Medulla oblongata (tissue), 1 donor: ENCODE data around the gene CBR1.
A peak's percentile ranks its signal among the peaks of the same experiment; 100 is the strongest.
"Not testable (repeated sequence)": the region's sequence is repeated elsewhere in the genome, so short reads cannot be mapped to it uniquely, and the experiment has no call there.

Source experiments
- DNase-seq: peaks from one replicate; pipeline ENCODE4 v3.0.0-alpha.2; 2015; ENCODE audit errors: extremely low spot score

CBR1 gene

DNA sequence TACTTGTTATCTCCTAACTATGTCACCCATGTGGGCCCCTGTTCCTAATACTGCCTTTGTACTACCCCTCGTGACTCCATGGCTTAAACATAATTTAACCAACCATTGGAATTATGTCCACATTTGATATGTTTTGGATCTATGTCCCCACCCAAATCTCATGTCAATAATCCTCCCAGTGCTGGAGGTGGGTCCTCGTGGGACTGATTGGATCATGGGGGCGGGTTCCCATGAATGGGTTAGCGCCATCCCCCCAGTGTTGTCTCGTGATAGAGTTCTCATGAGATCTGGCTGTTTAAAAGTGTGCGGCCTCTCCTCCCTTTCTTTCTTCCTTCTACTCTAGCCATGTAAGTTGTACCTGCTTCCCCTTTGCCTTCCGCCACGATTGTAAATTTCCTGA lies 9.8 kb downstream of the CBR1 start:
- DNase-seq: no peak

- DNase-seq: peak; percentile 44
These were observed 10.6 kb downstream of the CBR1 start for GRCh38 chr21:36080386-36080785.

DNA sequence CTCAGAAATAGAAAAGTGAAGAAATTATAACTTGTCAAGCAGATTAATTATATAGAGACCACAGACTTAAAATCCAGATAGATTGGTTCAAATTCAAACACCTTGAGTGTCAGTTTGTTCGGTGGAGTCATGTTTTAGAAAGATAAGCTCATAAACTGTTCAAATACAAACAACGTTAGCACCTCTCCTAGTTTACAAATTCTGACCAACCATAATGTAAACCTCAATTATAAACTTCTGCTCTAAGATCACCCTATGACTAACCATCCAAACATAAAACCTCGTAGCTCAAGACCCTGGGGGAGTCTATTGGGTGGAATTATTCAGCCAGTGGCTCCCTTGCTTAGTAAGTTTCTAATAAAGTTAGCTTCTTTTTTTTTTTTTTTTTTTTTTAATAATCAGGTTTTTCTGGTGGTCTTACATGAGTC lies 12.4 kb downstream of the CBR1 start:
- DNase-seq: no peak

DNA sequence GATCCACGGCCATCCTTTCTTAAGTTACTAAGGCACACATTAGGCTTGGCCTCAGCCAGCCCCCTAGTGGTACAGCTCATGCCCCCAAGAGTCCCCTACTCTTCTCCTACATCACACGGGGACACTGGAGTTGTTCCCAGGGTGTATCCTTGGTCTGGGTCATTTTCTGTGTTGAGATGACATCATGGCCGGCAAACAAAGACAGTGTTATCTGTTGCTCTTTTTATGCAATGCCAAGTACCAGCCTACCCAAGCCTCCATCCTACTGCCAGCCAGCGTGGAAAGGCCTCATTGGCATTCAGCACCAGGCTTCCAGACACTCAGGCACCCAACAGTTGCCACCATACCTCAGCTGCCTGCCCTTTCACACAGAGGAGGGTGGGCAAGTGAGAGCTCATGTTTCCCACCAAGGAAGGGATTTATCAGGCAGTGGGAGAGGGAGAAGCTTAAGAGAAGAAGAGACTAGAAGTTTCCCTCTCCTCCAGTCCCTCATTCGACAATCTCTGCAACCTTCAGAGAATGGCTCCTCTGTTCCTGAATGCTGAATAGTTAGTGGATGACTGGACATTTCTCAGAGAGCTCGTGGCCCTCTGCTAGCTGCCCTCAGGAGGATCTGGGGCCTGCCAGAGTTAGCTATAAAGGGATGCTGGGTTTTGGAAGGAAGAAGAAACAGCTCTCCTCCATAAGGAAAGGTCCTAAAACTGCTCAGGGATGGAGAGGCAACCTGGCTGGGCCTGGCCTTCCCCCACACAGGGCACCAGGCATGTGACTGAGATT lies 17.7 kb downstream of the CBR1 start:
- DNase-seq: peak; percentile 97

GRCh38 chr21:36089946-36090345 lies 20.1 kb downstream of the CBR1 start:
- no peak for DNase-seq

DNA sequence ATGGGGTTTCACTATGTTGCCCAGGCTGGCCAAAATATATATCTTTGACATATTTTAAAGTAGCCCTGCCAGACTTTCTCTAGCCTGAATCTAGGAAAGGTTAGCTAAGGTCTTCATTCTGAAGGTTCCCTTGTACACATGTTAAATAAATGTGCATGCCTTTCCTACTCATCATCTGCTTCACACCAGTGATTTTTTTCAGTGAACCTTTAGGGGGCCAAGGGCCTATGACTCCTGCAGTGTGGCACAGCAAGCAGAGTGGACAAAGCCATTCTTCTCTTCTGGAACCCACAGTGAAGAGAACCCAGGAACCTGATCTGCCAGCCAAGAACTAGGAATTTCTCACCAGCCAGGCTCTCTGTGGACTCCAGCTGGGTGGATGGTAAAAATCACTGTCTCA lies 22.9 kb downstream of the CBR1 start:
- DNase-seq: no peak

DNA sequence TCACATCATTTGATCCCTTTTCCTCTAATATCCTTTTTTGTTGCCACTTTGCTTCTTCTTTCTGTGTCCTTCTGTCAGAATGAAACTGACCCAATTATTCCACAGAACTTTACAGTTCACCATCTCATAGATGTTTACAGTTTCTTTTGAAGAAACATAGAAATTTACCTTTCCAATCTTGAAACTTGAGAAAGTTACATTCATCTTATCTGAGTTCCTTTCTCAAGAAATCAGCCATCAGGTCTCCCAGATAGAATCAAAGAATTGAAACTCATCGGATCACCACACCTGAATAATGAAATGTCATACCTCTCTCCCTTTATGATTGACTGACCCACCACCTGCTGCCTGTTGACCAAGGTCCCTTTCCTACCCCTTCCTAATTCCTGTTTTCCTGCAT lies 23.7 kb downstream of the CBR1 start:
- no peak for DNase-seq

DNA sequence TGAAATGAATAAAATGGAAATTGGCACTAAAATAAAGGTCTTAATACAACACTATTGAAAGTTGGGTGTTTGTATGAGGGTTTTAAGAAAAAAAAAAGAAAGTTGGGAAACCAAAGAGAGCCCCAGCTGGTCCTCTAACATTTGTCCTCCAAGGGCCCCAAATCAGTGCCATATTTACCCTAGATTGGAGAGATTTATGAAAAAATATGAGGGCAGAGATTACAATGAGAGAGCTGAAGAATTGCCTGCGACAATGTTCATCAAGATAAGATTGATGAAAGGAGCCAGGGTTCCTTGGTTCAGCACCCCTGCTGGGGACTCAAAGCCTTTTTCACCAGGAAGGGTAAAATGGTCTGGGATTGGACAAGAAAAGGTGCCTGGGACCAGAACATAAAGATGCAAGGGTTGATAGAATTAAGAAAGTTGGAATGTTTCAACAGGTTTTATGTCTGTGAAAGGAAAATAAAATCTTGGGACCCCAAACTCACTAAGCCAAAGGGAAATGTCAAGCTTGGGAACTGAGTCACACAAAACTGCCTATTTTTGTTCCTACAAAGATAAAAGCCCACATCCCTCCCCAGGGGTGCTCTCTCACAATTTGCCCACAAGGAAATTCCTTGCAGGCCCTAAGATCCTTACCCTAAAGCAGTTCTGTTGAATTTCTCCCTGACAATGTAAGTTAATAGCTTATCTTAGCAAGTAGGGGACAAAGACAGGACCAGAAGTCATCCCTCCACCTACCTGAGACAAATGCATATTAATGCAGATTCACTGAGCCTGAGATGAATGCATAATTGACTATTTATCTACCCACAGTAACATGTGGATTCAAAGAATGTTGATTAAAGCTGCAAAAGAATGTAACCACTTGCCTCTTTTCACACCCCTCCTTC lies 26.8 kb downstream of the CBR1 start:
- DNase-seq: no peak

DNA sequence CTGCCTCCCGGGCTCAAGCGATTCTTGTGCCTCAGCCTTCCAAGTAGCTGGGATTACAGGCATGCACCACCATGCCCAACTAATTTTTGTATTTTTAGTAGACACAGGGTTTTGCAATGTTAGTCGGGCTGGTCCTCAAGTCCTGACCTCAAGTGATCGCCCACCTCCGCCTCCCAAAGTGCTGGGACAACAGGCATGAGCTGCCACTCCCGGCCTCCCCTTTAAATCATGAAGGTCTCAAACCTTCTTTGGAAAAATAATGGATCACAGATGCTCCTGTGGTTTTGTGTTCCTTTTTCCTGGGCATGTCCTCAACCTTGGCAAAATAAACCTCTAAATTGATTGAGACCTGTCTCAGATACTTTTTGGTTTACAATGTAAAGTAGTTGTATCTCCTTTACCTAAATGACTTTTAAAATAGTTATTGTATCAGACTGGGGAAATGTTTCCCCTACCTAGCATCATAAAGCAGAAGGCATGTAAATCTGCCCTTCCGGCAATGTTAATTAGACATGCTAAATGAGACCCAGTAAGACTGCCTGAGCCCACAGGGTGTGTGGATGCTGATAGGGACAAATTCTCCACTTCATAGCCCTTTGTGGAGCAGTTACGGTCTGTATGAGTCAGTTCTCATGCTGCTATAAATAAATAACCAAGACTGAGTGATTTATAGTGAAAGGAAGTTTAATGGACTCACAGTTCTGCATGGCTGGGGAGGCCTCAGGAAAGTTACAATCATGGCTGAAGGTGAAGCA lies 27.8 kb downstream of the CBR1 start:
- no peak for DNase-seq

- DNase-seq: no peak
These were observed 28.3 kb downstream of the CBR1 start for GRCh38 chr21:36098182-36098532.

DNA sequence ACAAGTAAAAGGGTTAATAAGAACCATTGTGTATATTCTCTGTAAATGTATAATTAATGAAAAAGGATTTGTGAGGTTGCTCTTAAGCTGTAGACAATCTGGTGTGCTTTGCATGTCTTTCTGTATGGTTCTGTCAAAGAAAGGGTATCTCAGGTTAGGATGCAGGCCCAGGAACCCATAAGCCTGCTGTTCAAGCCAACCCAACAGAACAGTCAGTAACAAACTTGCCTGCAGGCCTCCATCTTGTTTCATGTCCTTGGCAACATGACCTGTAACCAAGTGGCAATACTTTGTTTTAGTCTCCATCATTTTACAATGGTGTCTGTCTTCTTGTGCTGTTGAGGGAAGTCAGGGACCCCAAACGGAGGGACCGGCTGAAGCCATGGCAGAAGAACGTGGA lies 29.2 kb downstream of the CBR1 start:
- no peak for DNase-seq

DNA sequence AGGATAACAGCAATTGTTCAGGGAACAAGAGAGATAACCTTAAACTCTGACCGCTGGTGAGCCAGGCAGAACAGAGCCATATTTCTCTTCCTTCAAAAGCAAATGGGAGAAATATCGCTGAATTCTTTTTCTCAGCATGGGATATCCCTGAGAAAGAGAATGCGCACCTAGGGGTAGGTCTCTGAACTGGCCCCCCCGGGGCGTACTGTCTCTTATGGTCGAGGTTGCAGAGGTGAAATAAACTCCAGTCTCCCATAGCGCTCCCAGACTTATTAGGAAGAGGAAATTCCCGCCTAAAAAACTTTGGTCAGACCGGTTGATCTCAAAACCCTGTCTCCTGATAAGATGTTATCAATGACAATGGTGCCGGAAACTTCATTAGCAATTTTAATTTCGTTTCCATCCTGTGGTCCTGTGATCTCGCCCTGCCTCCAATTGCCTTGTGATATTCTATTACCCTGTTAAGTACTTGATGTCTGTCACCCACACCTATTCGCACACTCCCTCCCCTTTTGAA lies 29.9 kb downstream of the CBR1 start:
- DNase-seq: not testable (repeated sequence)

DNA sequence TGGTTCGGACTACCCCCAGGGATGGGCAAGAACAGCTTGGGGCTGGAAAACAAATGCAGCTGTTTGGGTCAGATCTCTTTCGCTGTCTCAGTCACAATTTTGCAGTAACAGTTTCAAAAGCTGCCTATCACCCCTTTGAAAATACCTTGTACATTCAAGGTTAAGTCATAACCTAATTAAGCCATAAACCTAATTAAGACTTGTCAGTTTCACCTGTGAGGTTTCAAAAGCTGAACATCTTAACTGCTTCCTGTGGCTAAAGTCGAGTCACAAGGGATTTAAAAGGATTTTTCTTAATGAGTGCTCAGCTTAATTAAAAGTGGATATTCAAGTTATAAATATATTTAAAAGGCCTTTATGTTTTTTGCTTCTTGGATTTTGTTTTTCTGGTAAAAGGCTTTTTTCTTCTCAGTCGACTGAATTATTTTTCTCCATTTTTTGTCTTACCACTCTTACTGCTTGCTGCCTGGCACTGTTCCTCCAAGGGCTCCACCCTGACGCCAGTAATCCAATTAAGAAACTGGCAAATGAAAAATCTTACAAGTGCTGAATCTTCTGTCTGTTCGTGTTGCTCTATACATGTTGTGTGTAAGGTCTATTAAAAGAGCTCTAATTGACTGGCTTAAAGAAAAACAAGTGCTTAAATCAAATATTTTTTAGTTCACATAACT lies 31.3 kb downstream of the CBR1 start:
- DNase-seq: no peak

DNA sequence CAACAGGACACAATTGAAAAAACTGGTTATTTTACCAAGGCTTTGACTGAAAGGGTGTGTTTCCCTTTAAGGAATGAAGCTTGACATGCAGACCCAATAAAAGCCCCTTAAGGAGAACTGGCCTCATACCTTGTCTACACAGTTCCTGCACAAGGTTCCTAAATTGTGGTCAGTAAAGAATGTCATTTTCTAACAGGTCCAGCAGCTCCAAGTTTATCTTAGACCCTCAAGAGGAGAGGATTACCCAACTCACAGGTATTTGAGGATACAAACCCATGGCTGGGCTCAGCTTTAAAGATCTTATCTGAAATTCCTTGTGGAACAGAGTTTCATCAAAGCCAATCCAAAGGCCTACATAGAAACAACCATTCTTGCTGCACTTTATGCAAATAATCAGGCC lies 33.6 kb downstream of the CBR1 start:
- no peak for DNase-seq

DNA sequence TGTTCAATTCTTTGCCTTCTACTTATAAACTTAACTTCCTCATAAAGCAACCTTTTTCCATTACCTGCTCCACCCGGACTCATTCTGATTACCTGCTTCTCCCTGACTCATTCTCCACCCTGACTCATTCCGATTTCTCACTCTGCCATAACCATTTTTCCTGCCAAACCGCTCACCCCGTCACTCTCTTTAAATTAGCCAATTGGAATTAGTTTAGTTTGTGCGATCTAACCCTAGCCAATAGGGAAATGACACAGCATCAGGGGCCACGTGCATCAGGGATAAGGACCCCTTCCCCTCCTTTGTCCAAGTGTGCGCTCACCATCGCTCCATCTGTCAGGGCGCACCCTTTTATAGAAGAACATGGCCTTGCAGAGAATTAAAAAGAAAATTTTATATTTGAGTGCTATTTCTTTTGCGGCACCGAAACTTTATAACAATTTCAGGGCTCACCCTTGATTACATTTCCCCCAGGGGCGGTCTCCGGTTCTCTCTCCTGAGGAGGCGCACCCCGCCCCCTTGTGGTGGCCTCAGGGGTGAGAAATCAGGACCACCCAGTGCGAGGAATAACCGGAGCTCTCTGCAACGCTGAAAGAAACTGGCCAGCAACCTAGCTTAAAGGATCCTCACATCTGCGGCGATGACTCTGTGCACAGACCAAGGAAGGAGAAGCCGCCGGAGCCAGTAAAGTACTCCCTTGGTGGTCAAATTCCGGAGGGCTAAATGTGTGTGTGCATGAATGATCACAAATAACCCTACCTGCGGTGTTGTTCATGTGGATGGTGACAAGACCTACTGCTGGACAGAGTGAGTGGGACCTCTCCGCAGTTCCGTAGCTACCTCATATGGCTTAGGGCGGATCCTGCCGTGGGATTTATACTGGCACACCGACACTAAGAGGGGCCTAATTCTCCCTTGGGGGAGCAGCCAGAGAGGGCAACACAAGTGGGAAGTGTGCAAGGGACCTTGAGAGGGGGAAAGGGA lies 34.8 kb downstream of the CBR1 start:
- peak; percentile 87 for DNase-seq

GRCh38 chr21:36105327-36105842 lies 35.6 kb downstream of the CBR1 start:
- peak; percentile 45 for DNase-seq

DNA sequence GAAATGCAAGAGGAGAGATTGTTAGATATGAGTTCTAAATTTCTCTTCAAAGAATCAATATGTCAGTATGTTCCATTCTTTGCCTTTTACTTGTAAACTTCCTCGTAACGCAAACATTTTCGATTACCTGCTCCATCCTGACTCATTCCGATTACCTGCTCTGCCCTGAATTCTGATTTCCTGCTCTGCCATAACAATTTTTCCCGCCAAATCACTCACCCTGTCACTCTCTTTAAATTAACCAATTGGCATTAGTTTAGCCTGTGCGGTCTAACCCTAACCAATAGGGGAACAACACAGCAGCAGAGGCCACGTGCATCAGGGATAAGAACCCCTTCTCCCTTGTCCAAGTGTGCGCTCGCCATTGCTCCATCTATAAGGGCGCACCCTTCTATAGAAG lies 40.0 kb downstream of the CBR1 start:
- no peak for DNase-seq

GRCh38 chr21:36111238-36111637 lies 41.4 kb downstream of the CBR1 start:
- DNase-seq: no peak

DNA sequence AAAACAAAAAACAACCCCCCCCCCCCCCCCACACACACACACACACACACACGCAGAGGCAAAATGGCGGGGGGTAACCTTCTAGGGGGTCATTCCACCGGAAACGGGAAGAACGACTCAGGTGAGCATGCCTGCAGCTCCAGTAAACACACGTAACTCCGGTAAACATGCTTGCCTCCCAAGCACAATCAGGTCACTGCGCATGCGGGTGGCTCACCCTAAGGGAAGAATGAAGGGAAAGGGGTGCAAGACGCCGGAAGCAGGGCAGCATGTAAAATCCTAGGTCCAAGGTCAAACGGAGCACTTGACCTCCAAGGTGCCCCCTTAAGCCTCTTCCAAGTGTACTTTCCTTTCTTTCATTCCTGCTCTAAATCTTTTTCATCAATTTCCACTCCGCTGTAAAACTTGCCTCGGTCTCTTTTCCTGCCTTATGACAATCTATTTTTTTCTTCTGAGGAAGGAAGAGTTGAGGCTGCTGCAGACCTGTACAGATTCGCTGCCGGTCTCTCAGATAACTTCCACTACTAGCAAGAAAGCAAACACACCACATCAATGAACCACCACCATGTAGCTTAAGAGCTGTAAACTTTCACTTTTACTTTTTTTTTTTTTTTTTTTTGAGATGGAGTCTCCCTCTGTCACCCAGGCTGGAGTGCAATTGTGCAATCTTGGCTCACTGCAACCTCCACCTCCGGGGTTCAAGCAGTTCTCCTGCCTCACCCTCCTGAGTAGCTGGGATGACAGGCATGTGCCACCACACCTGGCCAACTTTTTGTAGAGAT lies 44.0 kb downstream of the CBR1 start:
- no peak for DNase-seq
